ENCODE results near the gene FALEC. TPM values are rescaled to one million over a fixed set of nuclear protein-coding genes. Genes with fewer than 3 reads are reported as not detected.
A peak's percentile ranks its signal among the peaks of the same experiment; 100 is the strongest.

Gene FALEC
- total and polyA plus RNA-seq, 9 of the 15 experiments (the other 6 are each of a cell fraction or from before 2014, with no cell fraction given) = 0.15 to 1.8 (median 0.53) TPM; not detected in 5

- TF ChIP-seq, protein P1, sequence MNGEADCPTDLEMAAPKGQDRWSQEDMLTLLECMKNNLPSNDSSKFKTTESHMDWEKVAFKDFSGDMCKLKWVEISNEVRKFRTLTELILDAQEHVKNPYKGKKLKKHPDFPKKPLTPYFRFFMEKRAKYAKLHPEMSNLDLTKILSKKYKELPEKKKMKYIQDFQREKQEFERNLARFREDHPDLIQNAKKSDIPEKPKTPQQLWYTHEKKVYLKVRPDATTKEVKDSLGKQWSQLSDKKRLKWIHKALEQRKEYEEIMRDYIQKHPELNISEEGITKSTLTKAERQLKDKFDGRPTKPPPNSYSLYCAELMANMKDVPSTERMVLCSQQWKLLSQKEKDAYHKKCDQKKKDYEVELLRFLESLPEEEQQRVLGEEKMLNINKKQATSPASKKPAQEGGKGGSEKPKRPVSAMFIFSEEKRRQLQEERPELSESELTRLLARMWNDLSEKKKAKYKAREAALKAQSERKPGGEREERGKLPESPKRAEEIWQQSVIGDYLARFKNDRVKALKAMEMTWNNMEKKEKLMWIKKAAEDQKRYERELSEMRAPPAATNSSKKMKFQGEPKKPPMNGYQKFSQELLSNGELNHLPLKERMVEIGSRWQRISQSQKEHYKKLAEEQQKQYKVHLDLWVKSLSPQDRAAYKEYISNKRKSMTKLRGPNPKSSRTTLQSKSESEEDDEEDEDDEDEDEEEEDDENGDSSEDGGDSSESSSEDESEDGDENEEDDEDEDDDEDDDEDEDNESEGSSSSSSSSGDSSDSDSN (IDR thresholded peaks at IDR 0.05; ENCODE audit: borderline replicate concordance in 1 of 2, low read depth in 2 of 2, low read length in 2 of 2) = peak in 1 of 2 experiments; percentile 87; a peak in 2 of 4 replicates
- TF ChIP-seq GATA2 (CRISPR knock-in tag; IDR thresholded peaks at IDR 0.05) (no peak), ATF7 (IDR thresholded peaks at IDR 0.05) (peak; percentile 89), SUPT5H (IDR thresholded peaks at IDR 0.05) (peak; percentile 92), ERF (CRISPR knock-in tag; IDR thresholded peaks at IDR 0.05) (no peak), ARID2 (IDR thresholded peaks at IDR 0.05) (no peak), RBM15 (IDR thresholded peaks at IDR 0.05; ENCODE audit: insufficient read depth, low read length) (no peak), ZFP36 (IDR thresholded peaks at IDR 0.05; ENCODE audit: low read depth, low read length, partially characterized antibody) (peak; percentile 20), CEBPB (tag; IDR thresholded peaks at IDR 0.05) (no peak), REST (IDR thresholded peaks at IDR 0.05; ENCODE audit: borderline replicate concordance) (no peak), REST (CRISPR knock-in tag; IDR thresholded peaks at IDR 0.05; ENCODE audit: low read depth) (peak; percentile 19; the same call in 1 of the 2 replicates), NFRKB (IDR thresholded peaks at IDR 0.05; ENCODE audit: low read depth) (peak; percentile 99), HINFP (tag; conservative IDR thresholded peaks at IDR 0.05; ENCODE audit: low read depth) (no peak)
These were observed 28.4 kb upstream of the FALEC start, which contains the start of gene TARS2 (continued) for GRCh38 chr1:150486966-150487762.

All from K562 (cell line).